PFSK-1 (cell line): Measurements from ENCODE around the gene BTBD9.

Source experiments
- FOXP2 ChIP-seq: optimal IDR thresholded peaks from 2 replicates; pipeline ENCODE3; 2011; ENCODE audit warnings: borderline replicate concordance, control low read depth, inconsistent platforms; ENCODE audit not compliant: insufficient read depth; ENCODE audit errors: extremely low read length, extremely low read depth
- POLR2AphosphoS5 ChIP-seq: IDR thresholded peaks from 2 replicates; pipeline ENCODE4 v1.6.1; 2012; ENCODE audit warnings: low read depth, mild to moderate bottlenecking, control low read depth, low read length, moderate library complexity
- SIN3A ChIP-seq: IDR thresholded peaks from 2 replicates; pipeline ENCODE4 v1.6.1; 2012; ENCODE audit warnings: mild to moderate bottlenecking, low read length, moderate library complexity, borderline replicate concordance; ENCODE audit not compliant: insufficient read depth
- TAF1 ChIP-seq: IDR thresholded peaks from 2 replicates; pipeline ENCODE4 v1.6.1; 2012; ENCODE audit warnings: low read length, control low read depth, borderline replicate concordance; ENCODE audit not compliant: insufficient read depth
- TF ChIP-seq, protein P1 (sequence below), 2 experiments: IDR thresholded peaks; 2 replicates each; pipeline versions ENCODE4 v1.6.1 to v1.8.0; 2011 to 2012; ENCODE audit warnings: low read depth in 2 of 2, low read length in 2 of 2, control low read depth in 1 of 2, inconsistent platforms in 1 of 2, mild to moderate bottlenecking in 1 of 2, moderate library complexity in 1 of 2; ENCODE audit not compliant: insufficient read depth in 1 of 2

The BTBD9 gene

DNA sequence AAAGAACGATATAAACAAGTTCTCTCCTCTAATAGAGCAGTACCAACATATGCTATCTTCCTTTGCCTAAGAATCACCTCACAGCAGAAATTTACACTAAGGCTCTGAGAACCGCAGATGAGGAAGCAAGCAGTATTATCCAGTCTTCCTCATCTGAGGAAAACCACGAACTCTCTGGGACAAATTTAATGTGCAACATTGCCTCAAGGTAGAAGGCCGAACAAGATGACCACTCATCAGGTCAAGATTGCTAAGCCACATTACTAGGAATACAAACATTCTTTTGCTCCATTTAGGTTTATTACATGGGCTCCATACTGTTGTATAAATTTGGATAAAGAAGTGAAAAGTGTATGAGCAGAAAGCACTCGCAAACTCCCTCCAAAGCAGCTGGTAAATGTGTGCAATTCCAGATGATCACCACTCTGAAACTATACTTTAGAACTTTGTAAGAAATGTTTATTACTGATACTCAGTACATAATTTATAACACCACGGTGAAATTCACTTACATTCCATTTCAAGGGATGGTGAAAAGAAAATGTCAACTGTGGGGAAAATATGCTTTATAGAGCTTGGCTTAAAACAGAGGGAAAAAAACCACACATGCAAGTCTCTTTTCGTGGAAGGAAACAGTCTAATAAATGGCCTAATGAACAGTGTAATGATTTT, 398.4 kb downstream of the BTBD9 start:
- TF ChIP-seq, protein P1, sequence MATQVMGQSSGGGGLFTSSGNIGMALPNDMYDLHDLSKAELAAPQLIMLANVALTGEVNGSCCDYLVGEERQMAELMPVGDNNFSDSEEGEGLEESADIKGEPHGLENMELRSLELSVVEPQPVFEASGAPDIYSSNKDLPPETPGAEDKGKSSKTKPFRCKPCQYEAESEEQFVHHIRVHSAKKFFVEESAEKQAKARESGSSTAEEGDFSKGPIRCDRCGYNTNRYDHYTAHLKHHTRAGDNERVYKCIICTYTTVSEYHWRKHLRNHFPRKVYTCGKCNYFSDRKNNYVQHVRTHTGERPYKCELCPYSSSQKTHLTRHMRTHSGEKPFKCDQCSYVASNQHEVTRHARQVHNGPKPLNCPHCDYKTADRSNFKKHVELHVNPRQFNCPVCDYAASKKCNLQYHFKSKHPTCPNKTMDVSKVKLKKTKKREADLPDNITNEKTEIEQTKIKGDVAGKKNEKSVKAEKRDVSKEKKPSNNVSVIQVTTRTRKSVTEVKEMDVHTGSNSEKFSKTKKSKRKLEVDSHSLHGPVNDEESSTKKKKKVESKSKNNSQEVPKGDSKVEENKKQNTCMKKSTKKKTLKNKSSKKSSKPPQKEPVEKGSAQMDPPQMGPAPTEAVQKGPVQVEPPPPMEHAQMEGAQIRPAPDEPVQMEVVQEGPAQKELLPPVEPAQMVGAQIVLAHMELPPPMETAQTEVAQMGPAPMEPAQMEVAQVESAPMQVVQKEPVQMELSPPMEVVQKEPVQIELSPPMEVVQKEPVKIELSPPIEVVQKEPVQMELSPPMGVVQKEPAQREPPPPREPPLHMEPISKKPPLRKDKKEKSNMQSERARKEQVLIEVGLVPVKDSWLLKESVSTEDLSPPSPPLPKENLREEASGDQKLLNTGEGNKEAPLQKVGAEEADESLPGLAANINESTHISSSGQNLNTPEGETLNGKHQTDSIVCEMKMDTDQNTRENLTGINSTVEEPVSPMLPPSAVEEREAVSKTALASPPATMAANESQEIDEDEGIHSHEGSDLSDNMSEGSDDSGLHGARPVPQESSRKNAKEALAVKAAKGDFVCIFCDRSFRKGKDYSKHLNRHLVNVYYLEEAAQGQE (IDR thresholded peaks at IDR 0.05; ENCODE audit: insufficient read depth in 1 of 2, low read depth in 2 of 2, low read length in 2 of 2) = no peak
- no peak for TF ChIP-seq SIN3A
- no peak for TF ChIP-seq TAF1

DNA sequence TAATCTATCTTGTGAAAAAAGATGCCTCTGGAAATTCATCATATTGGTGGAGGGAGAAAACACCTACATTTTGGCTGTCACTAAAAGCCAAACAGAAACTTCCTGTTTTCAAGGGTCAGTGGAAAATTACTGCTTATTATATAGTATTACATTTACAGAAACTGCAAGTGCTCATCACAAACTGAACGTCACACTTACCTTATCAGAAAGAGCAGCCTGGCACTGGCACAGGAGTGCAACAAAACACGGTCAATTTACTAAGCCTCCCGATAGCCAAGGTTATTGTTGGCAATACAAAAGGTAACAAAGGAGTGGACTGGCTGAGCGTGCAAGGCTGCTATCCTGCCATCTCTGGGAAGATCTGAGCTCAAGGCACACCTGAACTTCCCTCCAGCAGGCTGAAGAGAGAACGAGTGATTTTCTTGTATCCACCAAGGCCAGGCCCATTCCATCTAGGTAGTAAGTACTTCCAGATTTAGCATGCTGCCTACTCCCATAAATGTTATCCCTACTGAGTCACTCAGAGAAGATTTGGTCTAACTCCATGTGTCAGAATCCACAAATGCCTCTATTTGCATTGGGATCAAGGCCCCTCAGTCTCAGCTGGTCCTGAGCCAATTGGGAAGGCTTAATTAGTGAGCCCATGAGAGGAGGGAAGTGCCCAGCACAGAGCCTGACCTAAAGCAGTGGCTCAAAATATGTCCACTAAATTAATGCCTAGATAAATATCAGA, 399.8 kb downstream of the BTBD9 start:
- TF ChIP-seq SIN3A = no peak
- TF ChIP-seq POLR2AphosphoS5 = no peak
- no peak for TF ChIP-seq TAF1
- TF ChIP-seq, protein P1 (IDR thresholded peaks at IDR 0.05; ENCODE audit: insufficient read depth in 1 of 2, low read depth in 2 of 2, low read length in 2 of 2) = no peak
- no peak for TF ChIP-seq FOXP2

DNA sequence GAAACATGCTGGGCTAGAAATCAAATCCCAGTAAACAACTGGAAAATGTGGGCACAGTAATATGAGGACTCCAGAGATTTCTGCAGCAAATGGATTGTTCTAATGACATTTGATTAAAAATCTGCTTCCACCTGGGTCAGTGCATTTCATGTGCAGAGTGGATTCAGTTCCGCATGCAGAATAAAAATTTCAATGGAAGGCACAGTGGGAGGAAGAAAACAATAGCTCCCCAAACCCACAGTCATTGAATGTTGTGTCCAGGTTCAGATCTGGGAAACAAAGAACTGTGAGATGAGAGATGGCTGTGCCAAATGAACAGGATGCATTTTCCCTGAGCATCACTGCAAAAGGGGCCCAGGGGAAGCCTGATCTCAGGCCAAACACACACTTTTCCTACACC, 403.1 kb downstream of the BTBD9 start:
- no peak for TF ChIP-seq POLR2AphosphoS5
- TF ChIP-seq, protein P1 (IDR thresholded peaks at IDR 0.05; ENCODE audit: insufficient read depth in 1 of 2, low read depth in 2 of 2, low read length in 2 of 2) = no peak
- no peak for TF ChIP-seq TAF1
- no peak for TF ChIP-seq FOXP2
- no peak for TF ChIP-seq SIN3A

DNA sequence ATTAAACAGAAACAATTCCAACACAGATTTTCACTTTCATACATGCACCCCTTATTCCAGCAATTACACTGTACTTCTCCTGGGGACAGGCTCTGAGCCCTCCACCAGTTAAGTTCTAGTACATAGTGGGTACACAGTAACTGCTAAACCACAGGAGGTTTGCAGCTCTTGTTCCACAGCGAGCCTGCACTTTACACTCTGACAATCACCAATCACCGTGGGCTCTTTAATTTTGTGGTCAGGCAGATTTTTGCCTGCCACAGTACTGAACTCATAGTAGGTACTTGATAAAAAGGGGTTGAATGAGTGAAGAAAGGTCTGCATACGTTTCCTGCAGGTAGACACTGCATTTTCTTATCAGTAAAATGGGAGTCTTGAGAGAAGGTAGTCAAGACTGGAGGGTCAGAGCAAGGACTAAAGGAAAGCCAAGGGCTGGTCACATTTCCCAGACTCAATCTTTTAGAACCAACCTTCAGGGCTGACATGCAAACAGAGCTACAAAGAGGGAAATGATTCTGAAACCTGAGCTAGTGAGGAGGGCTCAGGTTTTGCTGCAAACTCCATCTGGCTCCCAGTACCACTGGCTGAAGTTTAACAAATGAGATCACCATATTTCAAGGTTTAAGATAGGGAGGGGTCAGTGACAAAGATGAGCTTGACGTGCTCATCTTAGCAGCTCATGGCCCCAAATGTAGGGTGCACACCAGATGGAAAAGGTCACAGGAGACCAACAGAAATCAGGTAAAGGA, 404.6 kb downstream of the BTBD9 start:
- TF ChIP-seq POLR2AphosphoS5 (no peak), SIN3A (no peak), FOXP2 (no peak), TAF1 (no peak)
- TF ChIP-seq, protein P1 (IDR thresholded peaks at IDR 0.05; ENCODE audit: insufficient read depth in 1 of 2, low read depth in 2 of 2, low read length in 2 of 2) = no peak
